Stomach (tissue), 9 donors: Measurements from ENCODE around the gene CPSF7. TPM values are rescaled to one million over a fixed set of nuclear protein-coding genes. Genes with fewer than 3 reads are reported as not detected.

Experiments
- DNase-seq, 2 donors: peaks; one replicate each; pipeline versions ENCODE4 v3.0.0 to v3.0.0-alpha.2; 2013 to 2019
- H3K27ac ChIP-seq, 5 donors: fragments of 200-600 bp in 4 of 5; sonication (generic) in 4 of 5; one replicate each; pipeline ENCODE4 v1.5.1; 2013 to 2019; ENCODE audit warnings: mild to moderate bottlenecking in 1 of 5, moderate library complexity in 1 of 5
- H3K27me3 ChIP-seq, 3 donors: fragments of 200-600 bp; sonication (generic); one replicate each; pipeline ENCODE4 v1.5.1; 2017 to 2019; ENCODE audit warnings: mixed run types in 1 of 3
- H3K36me3 ChIP-seq, 4 donors: fragments of 200-600 bp; sonication (generic); 1 replicate in 3 of 4; 2 replicates in 1 of 4; pipeline ENCODE4 v1.5.1; 2016 to 2019
- H3K4me1 ChIP-seq, 4 donors: fragments of 200-600 bp; sonication (generic); one replicate each; pipeline ENCODE4 v1.5.1; 2016 to 2019
- H3K4me3 ChIP-seq, 4 donors: fragments of 200-600 bp; sonication (generic) in 3 of 4; one replicate each; pipeline ENCODE4 v1.5.1; 2016 to 2019; ENCODE audit warnings: mild to moderate bottlenecking in 1 of 4
- H3K9me3 ChIP-seq, 4 donors: fragments of 200-600 bp; sonication (generic); one replicate each; pipeline ENCODE4 v1.5.1; 2016 to 2019
- CTCF ChIP-seq, 7 experiments: fragments of 450-650 bp in 4 of 7; fragments of 200-600 bp in 3 of 7; sonication (generic) in 3 of 7; IDR thresholded peaks; one replicate each; pipeline ENCODE4 v1.5.1; 2016 to 2019; ENCODE audit warnings: antibody characterized with exemption in 7 of 7, control low read depth in 2 of 7, mild to moderate bottlenecking in 1 of 7
- EP300 ChIP-seq: sonication (generic); formaldehyde crosslinking; IDR thresholded peaks from one replicate; pipeline ENCODE4 v1.6.1; 2017; ENCODE audit warnings: antibody characterized with exemption
- POLR2A ChIP-seq, 4 donors: fragments of 450-650 bp; IDR thresholded peaks; one replicate each; pipeline ENCODE4 v1.6.1; 2016; ENCODE audit warnings: antibody characterized with exemption in 4 of 4, control low read depth in 2 of 4, mild to moderate bottlenecking in 1 of 4, moderate library complexity in 1 of 4
- POLR2AphosphoS5 ChIP-seq, 3 donors: sonication (generic); formaldehyde crosslinking; IDR thresholded peaks; one replicate each; pipeline ENCODE4 v1.6.1; 2016; ENCODE audit warnings: antibody characterized with exemption in 3 of 3
- WGBS, 5 donors: extraction: QIAGEN DNeasy Blood & Tissue Kit in 3 of 5; methylation state at CpG; one replicate each; pipeline versions ENCODE4 v1.1.5 to v1.1.7; 2013 to 2018; 5-methylcytosine and 5-hydroxymethylcytosine counted together
- intact Hi-C: fragments of 100-400 bp; cut with DNase I; formaldehyde crosslinking; loops from one replicate; pipeline ENCODE4 v1.15.1; 2023; ENCODE audit warnings: low total_unique reads
- polyA plus RNA-seq, 3 donors: library from polyadenylated mRNA; stranded (reverse); fragments of 200-250 nt; gene quantifications; one replicate each; pipeline ENCODE4 v1.2.3, GENCODE V29; 2013
- total RNA-seq, 5 donors: library from RNA; depleted of rRNA; stranded (reverse); fragments of >200 nt; gene quantifications; one replicate each; pipeline versions ENCODE4 v1.1.0 to v1.2.3, GENCODE V29; 2014 to 2016
- donor health status: healthy with polysubstance abuse.
- donor health status: Bipolar disorder and iron deficiency.
- donor health status: healthy.

Gene CPSF7
- total and polyA plus RNA-seq, 8 donors = 21.7 to 249 (median 34.9) TPM

GRCh38 chr11:61448552-61448927 is 18.8 kb upstream of the CPSF7 start:
- DNase-seq = peak in 1 of 2 donors; percentile 32
- Histone ChIP-seq H3K4me1 (peaks cover 4 to 43% (median 20%) of the 10 kb centered on the region in 4 donors), H3K9me3 (no peaks in the 10 kb centered on the region), H3K27me3 (no peaks in the 10 kb centered on the region), H3K27ac (peak overlapping the region in 3 of 5 donors; percentile 63 to 81 (median 70)), H3K36me3 (peaks cover 26 to 96% (median 83%) of the 10 kb centered on the region in 4 donors), H3K4me3 (no peak overlapping the region)
- intact Hi-C loops = no loop called here
- 73 to 83% (median 80%) methylated on average over 7 of the region's 7 CpGs for WGBS, 5 donors
- TF ChIP-seq POLR2AphosphoS5 (IDR thresholded peaks at IDR 0.05) (peak in 1 of 3 donors; percentile 5), EP300 (no peak)

GRCh38 chr11:61447601-61448551 is 18.1 kb upstream of the CPSF7 start:
- peak; percentile 7 for TF ChIP-seq EP300
- no peak for TF ChIP-seq CTCF (IDR thresholded peaks at IDR 0.05)
- TF ChIP-seq POLR2A (IDR thresholded peaks at IDR 0.05) = no peak
- peak in 1 of 3 donors; percentile 68 for TF ChIP-seq POLR2AphosphoS5 (IDR thresholded peaks at IDR 0.05)
- Histone ChIP-seq H3K4me1 (peaks cover 4 to 39% (median 22%) of the 10 kb centered on the region in 4 donors), H3K36me3 (peaks cover 26 to 98% (median 86%) of the 10 kb centered on the region in 4 donors), H3K27me3 (no peaks in the 10 kb centered on the region), H3K27ac (peak overlapping the region in 3 of 5 donors; percentile 63 to 81 (median 71)), H3K9me3 (no peaks in the 10 kb centered on the region), H3K4me3 (no peak overlapping the region)
- intact Hi-C loops = no loop called here
- WGBS, 5 donors = 65 to 82% (median 81%) methylated on average over 12 of the region's 12 CpGs
- DNase-seq = peak in 1 of 2 donors; percentile 43

GRCh38 chr11:61446211-61446651 is 16.5 kb upstream of the CPSF7 start:
- H3K27ac ChIP-seq = peak overlapping the region in 4 of 5 donors; percentile 53 to 81 (median 64)
- H3K4me3 ChIP-seq = no peak overlapping the region
- intact Hi-C loops = no loop called here
- DNase-seq = peak; percentile 88 to 95
- TF ChIP-seq CTCF (IDR thresholded peaks at IDR 0.05) (peak in 5 of 7 experiments; percentile 61 to 84 (median 71)), POLR2A (IDR thresholded peaks at IDR 0.05) (no peak), EP300 (no peak), POLR2AphosphoS5 (IDR thresholded peaks at IDR 0.05) (peak in 2 of 3 donors; percentile 32 to 92)
- H3K27me3 ChIP-seq = no peaks in the 10 kb centered on the region
- H3K9me3 ChIP-seq = no peaks in the 10 kb centered on the region
- H3K36me3 ChIP-seq = peaks cover 29 to 96% (median 90%) of the 10 kb centered on the region in 4 donors
- H3K4me1 ChIP-seq = peaks cover 4 to 41% (median 23%) of the 10 kb centered on the region in 4 donors
- 2 to 11% (median 6%) methylated on average over 7 of the region's 7 CpGs for WGBS, 5 donors

- no peak overlapping the region for H3K4me3 ChIP-seq
- TF ChIP-seq CTCF (IDR thresholded peaks at IDR 0.05) (no peak), POLR2AphosphoS5 (IDR thresholded peaks at IDR 0.05) (no peak), EP300 (no peak), POLR2A (IDR thresholded peaks at IDR 0.05) (no peak)
- DNase-seq = no peak
- peaks cover 26 to 96% (median 90%) of the 10 kb centered on the region in 4 donors for H3K36me3 ChIP-seq
- no peaks in the 10 kb centered on the region for H3K9me3 ChIP-seq
- 62 to 77% (median 74%) methylated on average over 4 of the region's 4 CpGs for WGBS, 5 donors
- H3K4me1 ChIP-seq = peaks cover 4 to 49% (median 26%) of the 10 kb centered on the region in 4 donors
- intact Hi-C loops = no loop called here
- no peaks in the 10 kb centered on the region for H3K27me3 ChIP-seq
- peak overlapping the region in 4 of 5 donors; percentile 3 to 81 (median 62) for H3K27ac ChIP-seq
Observed at GRCh38 chr11:61445516-61445915, 15.7 kb upstream of the CPSF7 start.
